Adipocyte (in vitro differentiated cells): Measurements from ENCODE around the gene RDH14.
A peak's percentile ranks its signal among the peaks of the same experiment; 100 is the strongest.

Experiments used
- DNase-seq: peaks from one replicate; pipeline ENCODE4 v3.0.0-alpha.2; 2015; ENCODE audit warnings: low read depth
- H3K27me3 ChIP-seq: replicated peaks from 2 replicates; pipeline ENCODE4 v1.7.0; 2013; ENCODE audit warnings: mild to moderate bottlenecking, low read length, moderate library complexity; ENCODE audit not compliant: control insufficient read depth, insufficient read depth
- H3K36me3 ChIP-seq: 2 replicates; pipeline ENCODE4 v1.7.0; 2013; ENCODE audit warnings: low read length, mild to moderate bottlenecking, moderate library complexity; ENCODE audit not compliant: control insufficient read depth, insufficient read depth, severe bottlenecking
- H3K4me1 ChIP-seq: 2 replicates; pipeline ENCODE4 v1.7.0; 2013; ENCODE audit warnings: mild to moderate bottlenecking, low read length, moderate library complexity; ENCODE audit not compliant: control insufficient read depth, insufficient read depth
- H3K4me3 ChIP-seq: 2 replicates; pipeline ENCODE4 v1.7.0; 2013; ENCODE audit warnings: mild to moderate bottlenecking, low read length, moderate library complexity
- H3K9ac ChIP-seq: 2 replicates; pipeline ENCODE4 v1.7.0; 2013; ENCODE audit warnings: mild to moderate bottlenecking, low read length, moderate library complexity
- H3K9me3 ChIP-seq: 2 replicates; pipeline ENCODE4 v1.7.0; 2013; ENCODE audit warnings: mild to moderate bottlenecking, low read length, moderate library complexity; ENCODE audit not compliant: control insufficient read depth

RDH14 gene, protein sequence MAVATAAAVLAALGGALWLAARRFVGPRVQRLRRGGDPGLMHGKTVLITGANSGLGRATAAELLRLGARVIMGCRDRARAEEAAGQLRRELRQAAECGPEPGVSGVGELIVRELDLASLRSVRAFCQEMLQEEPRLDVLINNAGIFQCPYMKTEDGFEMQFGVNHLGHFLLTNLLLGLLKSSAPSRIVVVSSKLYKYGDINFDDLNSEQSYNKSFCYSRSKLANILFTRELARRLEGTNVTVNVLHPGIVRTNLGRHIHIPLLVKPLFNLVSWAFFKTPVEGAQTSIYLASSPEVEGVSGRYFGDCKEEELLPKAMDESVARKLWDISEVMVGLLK

DNA sequence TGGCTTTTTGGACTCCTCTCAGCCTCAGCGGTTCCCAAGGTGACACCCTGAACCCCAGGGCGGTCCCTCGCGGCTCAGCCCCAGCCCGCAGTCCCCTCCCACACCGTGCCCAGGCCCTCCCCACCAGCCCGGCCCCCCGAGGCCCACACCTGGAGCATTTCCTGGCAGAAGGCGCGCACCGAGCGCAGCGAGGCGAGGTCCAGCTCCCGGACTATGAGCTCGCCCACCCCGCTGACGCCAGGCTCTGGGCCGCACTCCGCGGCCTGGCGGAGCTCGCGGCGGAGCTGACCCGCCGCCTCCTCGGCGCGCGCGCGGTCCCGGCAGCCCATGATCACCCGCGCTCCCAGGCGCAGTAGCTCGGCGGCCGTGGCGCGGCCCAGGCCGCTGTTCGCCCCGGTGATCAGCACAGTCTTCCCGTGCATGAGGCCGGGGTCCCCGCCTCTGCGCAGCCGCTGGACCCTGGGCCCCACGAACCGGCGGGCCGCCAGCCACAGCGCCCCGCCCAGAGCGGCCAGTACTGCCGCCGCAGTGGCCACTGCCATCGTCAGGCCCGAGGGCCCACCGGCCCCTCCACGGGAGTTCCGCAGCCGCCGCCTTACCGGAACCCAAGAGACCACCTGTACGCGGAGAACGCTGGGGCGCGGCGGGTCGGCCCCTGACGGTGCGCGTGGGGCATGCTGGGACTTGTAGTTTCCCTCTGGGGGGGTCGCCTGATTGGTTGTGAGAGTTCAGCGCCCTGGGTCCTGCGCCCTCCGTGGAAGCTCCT lies at the start of gene RDH14:
Gene RDH14 (minus strand): TSS at position 623 of the 766 bp plus-strand sequence. CDS start 81 bp downstream, at position 542.
- H3K9ac ChIP-seq: peak within 1 kb of the TSS; percentile 92
- H3K4me1 ChIP-seq: peaks cover 36% of the 10 kb centered on the region
- DNase-seq: peak; percentile 96
- peaks cover 15% of the 10 kb centered on the region for H3K36me3 ChIP-seq
- H3K4me3 ChIP-seq: peak within 1 kb of the TSS; percentile 84
- peaks cover 18% of the 10 kb centered on the region for H3K9me3 ChIP-seq
- no peaks in the 10 kb centered on the region for H3K27me3 ChIP-seq

DNA sequence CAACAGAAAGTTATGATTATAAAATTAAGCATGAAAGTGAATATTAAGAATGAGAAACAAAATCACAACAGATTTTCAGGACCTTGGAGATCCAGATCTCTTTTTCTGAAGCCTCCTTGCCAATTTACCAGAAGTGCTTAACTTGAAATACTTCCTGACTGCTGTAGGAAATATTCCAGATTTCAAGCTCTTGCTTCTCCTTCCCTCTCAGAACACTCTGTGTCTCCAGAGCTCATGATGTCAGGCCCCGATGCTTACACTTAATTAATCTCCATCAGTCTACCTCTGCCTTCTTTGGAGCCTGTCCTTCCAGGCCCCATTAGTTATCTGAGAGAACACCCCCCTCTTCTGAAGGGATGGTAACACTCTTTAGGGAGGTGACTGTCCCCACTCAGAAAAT lies 49.6 kb upstream of the RDH14 start:
- Histone ChIP-seq H3K27me3 (no peaks in the 10 kb centered on the region), H3K36me3 (no peaks in the 10 kb centered on the region), H3K4me3 (no peak overlapping the region), H3K9me3 (no peaks in the 10 kb centered on the region), H3K4me1 (no peaks in the 10 kb centered on the region), H3K9ac (no peak overlapping the region)
- DNase-seq: no peak

DNA sequence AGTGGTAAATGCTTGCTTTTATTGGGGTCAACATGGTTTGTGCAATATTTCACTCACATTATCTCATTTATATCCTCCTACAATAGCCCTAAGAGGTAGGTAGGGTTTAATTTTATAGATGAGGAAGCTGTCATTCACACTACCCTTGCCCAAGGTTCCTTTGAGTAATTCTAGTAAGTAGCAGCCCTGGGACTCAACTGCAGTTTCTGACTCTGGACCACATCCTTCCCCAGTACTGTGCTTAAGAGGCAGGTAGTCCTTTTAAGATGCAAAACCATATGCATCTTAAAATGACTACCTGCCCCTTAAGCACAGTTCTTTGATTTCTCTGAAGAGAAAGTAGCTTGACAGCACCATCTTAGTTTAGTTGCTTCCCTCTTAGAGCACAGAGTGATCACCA lies 44.7 kb upstream of the RDH14 start:
- no peaks in the 10 kb centered on the region for H3K9me3 ChIP-seq
- H3K36me3 ChIP-seq: no peaks in the 10 kb centered on the region
- H3K4me3 ChIP-seq: no peak overlapping the region
- H3K4me1 ChIP-seq: peaks cover 8% of the 10 kb centered on the region
- no peak for DNase-seq
- no peaks in the 10 kb centered on the region for H3K27me3 ChIP-seq
- H3K9ac ChIP-seq: no peak overlapping the region

DNA sequence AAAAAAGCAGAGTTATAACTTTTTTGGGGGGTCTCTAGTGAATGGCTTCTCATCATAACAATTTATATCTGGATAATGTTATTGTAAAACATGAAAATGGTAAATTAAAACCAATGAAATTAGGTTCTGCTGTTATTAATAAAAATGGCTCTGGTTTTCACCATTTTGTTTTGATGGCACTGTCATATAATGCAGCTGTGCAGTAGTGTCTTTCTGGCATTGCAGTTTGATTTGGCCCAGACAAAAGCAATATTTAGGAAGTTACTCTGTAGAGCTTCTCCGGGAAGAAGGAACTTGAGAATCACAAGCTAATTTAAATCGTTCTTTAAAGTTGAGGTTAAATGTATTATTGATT lies 44.1 kb upstream of the RDH14 start:
- Histone ChIP-seq H3K4me3 (no peak overlapping the region), H3K27me3 (no peaks in the 10 kb centered on the region), H3K4me1 (peaks cover 14% of the 10 kb centered on the region), H3K9me3 (no peaks in the 10 kb centered on the region), H3K9ac (no peak overlapping the region), H3K36me3 (no peaks in the 10 kb centered on the region)
- no peak for DNase-seq

DNA sequence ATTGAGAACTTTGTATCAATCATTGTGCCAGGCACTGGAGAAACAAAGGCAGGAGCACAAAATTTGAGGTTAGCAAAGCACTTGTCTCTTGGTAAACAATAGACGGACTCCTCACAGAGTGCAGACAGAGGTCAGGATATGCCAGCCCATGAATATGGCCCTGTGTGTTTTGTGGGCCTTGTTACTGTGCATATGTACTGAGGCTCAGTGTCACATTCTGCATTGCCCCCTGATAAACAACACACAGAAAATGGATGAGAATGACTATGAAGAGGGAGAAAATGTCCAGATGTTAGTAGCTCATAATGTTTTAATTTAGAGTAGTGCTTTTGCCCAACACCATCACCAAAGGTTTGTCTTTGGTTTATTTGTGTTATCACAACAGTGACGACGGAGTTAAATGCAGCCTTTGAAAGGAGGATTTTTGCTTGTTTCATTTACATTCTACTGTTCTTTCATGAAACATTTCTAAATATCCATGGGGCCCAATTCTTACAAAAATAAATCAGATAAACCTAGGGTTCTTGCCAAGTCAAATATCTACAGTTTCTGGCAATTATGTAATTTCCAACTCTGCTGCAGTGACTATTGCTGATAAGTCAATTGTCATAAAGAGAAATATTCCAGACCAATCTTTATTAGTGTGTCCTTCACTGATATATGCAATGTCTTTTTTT lies 43.5 kb upstream of the RDH14 start:
- peaks cover 19% of the 10 kb centered on the region for H3K4me1 ChIP-seq
- DNase-seq: peak; percentile 44
- no peaks in the 10 kb centered on the region for H3K36me3 ChIP-seq
- H3K9me3 ChIP-seq: no peaks in the 10 kb centered on the region
- H3K27me3 ChIP-seq: no peaks in the 10 kb centered on the region
- H3K4me3 ChIP-seq: no peak overlapping the region
- no peak overlapping the region for H3K9ac ChIP-seq

DNA sequence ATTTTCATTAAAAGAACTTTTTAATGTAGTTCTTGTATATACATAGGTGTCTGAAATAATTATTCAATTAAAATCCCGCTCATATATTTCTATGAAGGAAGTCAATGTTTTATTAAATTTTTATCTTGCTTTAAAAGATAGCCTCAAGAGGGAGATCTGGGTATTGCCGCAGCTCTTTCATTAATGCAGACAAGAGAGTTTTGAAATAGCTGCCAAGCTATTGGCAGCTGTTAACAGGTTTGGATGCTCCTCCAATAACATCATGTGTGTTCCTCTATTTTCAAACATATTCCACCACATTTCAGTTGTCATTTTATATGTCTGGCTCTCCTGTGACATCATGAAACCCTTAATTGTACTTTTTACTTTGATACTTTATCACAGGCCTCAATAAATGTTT lies 41.8 kb upstream of the RDH14 start:
- Histone ChIP-seq H3K36me3 (no peaks in the 10 kb centered on the region), H3K27me3 (no peaks in the 10 kb centered on the region), H3K4me3 (no peak overlapping the region), H3K9me3 (no peaks in the 10 kb centered on the region), H3K9ac (no peak overlapping the region), H3K4me1 (peaks cover 28% of the 10 kb centered on the region)
- no peak for DNase-seq

DNA sequence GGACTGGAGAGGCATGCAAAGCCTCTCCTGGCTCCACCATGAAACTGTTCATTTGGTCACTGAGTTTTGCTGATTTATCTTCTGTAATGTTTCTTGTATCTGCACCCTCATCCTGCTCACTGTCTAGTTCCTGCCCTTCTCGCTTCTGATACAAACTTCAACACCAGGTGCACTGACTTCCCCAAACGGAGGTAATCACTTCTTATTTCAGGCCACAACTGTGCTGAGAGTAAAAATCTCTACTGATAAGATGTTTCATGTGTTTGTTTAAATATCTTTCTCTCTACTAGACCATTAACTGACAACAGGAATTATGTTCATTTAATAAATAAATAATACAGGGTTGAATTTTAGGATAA lies 39.8 kb upstream of the RDH14 start:
- Histone ChIP-seq H3K36me3 (no peaks in the 10 kb centered on the region), H3K9ac (peak overlapping the region; percentile 14), H3K4me3 (no peak overlapping the region), H3K9me3 (peaks cover 4% of the 10 kb centered on the region), H3K27me3 (no peaks in the 10 kb centered on the region), H3K4me1 (peaks cover 28% of the 10 kb centered on the region)
- DNase-seq: no peak

DNA sequence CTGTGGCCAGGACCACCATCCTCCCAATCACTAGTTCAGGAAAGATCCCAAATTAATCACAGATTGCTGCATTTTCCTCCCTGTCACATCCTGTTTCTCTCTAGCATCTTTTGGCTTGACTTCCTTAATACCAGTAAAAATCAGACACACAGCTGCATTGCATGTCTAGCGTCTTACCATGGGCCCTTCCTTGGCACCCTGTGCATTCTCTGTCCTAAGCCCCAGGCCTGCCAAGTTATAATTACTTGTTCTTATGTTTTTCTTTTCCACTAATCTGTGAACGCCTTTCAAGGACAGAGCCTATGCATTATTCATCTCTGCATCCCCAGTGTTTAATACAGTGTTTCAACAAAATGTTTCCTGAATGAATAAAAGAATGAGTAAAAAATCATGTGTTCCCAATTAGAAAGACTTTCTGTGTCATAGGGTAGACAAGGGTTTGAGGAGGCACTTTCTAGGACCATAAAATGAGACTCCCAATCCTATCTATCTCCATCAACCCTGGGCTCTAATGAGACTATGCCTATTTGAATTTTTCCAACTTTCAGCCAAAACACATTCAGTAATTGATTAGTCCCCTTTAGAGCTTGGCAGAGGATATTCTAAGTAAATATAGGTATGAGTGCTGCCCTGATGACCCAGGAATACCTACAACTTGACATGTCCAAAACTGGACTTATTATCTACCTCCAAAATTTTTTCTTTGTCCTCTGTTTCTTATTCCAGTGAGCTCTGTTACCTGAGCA lies 39.2 kb upstream of the RDH14 start:
- H3K4me1 ChIP-seq: peaks cover 28% of the 10 kb centered on the region
- H3K36me3 ChIP-seq: no peaks in the 10 kb centered on the region
- peaks cover 4% of the 10 kb centered on the region for H3K9me3 ChIP-seq
- H3K9ac ChIP-seq: peak overlapping the region; percentile 65
- no peaks in the 10 kb centered on the region for H3K27me3 ChIP-seq
- H3K4me3 ChIP-seq: peak overlapping the region; percentile 42
- peak; percentile 75 for DNase-seq

DNA sequence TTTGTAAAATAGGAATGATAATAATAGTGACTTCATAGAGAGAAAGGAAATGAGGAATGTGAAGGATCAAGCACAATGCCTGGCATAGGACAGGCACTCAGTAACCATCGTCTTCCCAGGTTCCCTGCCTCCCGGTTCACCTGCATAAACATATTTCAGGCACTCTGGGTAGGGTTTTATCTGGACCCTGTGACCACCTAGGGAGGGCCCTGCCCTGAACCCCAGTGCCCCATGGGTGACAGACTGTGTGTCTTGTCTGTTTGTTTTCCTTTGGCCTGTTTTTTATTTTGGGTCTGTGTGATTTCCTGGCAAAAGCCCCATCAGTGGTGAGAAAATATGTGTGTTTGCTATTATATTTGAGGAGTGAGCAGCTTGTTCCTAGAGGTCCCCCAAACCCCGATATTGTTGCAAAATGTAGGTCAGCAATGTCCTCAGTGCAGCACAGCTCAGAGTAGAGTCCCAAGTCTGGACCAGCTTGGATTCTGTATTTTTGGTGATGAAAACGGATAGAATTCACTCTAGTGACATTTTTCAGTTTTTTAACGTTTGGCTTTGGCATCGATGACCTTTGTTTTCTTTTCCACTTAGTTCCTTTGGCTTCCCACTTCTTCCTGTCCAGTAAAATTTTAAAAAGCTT lies 38.5 kb upstream of the RDH14 start:
- Histone ChIP-seq H3K27me3 (no peaks in the 10 kb centered on the region), H3K9me3 (peaks cover 4% of the 10 kb centered on the region), H3K4me1 (peaks cover 26% of the 10 kb centered on the region), H3K36me3 (no peaks in the 10 kb centered on the region), H3K9ac (peak overlapping the region; percentile 65), H3K4me3 (peak overlapping the region; percentile 42)
- no peak for DNase-seq

DNA sequence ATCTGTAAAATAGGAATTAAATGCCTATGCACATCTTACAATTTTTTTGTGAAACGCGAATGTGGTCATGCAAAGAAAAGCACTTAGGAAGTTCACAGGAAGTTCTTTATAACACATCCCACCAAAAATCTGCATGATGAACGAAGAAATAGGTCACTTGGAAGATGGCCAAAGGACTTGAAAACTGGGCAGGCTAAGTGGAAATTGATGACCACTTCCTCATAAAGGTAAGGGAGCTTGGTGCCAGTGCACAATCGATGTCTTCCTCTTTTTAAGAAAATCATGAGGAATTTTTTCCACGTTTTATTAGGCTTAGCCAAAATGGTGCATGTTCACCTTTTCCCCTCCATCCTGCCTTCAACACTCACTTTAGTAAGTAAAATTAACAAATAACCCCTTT lies 37.2 kb upstream of the RDH14 start:
- H3K4me3 ChIP-seq: no peak overlapping the region
- H3K36me3 ChIP-seq: no peaks in the 10 kb centered on the region
- peaks cover 4% of the 10 kb centered on the region for H3K9me3 ChIP-seq
- H3K4me1 ChIP-seq: peaks cover 22% of the 10 kb centered on the region
- no peak overlapping the region for H3K9ac ChIP-seq
- no peak for DNase-seq
- no peaks in the 10 kb centered on the region for H3K27me3 ChIP-seq
